ENCODE data around the gene PTTG2. TPM values are rescaled to one million over a fixed set of nuclear protein-coding genes. Genes with fewer than 3 reads are reported as not detected.

PTTG2 gene
- polyA plus RNA-seq, 4 donors: 0.09 TPM; not detected in 3

Other genes starting within 250 kb of the PTTG2 start
- gene PGM2, start 133.7 kb upstream of the PTTG2 start, polyA plus RNA-seq: 10 to 100 TPM in 2 of 4 donors, 1 to 10 TPM in 2; 6.3 to 34.0 (median 11.9) TPM
- 100 to 1,000 TPM in 1 of 4 donors, 10 to 100 TPM in 3; 38.3 to 118 (median 41.5) TPM for gene TBC1D1, start 69.3 kb upstream of the PTTG2 start, polyA plus RNA-seq

Measured in small intestine (tissue), 4 donors.